GM21529 (cell line): ENCODE results near the gene AIF1.

Source experiments
- ATAC-seq: cut with Tn5 transposase; IDR thresholded peaks from one replicate; pipeline ENCODE4 v1.9.1; 2021; ENCODE audit not compliant: unreplicated experiment

Gene AIF1

GRCh38 chr6:31620586-31621319 lies 5.7 kb downstream of the AIF1 start, which contains the start of gene PRRC2A:
Gene PRRC2A (plus strand): TSS chr6:31620715. CDS start chr6:31622790, 2,075 bp downstream.
- ATAC-seq, result peak; percentile 30

DNA sequence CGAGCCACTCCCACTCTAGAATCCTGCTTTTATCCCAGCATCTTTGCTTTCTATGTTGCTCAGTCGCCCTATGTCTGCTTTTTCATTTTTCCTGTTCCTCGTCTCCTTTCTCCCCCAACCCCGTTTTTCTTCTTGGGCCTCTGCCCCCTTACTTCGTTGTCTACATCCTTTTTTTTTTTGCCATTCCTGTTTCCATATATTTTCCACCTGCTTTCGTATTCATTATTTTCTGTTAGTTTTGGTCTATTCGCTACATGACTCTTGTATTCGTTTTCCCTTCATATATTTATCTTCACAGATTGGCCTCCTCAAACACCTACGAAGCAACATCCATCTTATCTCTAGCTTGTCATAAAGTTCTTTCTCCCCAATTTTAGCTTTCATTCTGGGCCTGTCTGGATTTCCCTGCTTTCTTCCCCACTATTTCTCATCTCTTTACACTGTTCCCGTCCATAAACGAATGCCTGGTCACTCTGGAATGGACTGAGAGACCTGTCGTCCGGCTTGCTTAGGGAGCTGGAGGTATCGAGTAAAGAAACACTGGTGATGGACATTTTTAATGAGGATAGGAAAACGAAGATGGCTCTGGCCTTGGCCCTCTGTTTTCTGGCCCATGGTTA lies 6.4 kb downstream of the AIF1 start:
- ATAC-seq, result no peak

DNA sequence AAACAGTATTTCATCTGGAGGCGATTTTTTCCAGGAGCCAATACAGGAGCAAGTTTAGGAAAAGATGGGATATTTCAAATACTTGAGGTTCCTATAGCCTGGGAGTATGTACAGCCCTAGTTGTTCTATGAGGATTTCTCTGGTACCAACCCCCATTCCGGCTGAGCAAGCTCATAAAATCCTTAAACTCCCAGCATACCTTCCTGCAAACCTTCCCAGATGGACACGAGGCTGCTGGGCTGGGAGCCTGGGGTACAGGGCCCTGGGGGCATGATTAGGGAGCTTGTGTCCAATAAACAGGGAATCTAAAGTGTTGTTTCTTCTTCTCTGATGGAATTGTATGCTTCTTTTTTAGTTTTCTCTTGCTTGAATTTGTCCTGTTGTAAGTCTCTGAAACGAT lies 7.0 kb downstream of the AIF1 start:
- ATAC-seq, result no peak

- ATAC-seq, result no peak
Measured at GRCh38 chr6:31622684-31623091, 7.7 kb downstream of the AIF1 start.

- ATAC-seq, result no peak
Measured at GRCh38 chr6:31624070-31624469, 9.0 kb downstream of the AIF1 start.

DNA sequence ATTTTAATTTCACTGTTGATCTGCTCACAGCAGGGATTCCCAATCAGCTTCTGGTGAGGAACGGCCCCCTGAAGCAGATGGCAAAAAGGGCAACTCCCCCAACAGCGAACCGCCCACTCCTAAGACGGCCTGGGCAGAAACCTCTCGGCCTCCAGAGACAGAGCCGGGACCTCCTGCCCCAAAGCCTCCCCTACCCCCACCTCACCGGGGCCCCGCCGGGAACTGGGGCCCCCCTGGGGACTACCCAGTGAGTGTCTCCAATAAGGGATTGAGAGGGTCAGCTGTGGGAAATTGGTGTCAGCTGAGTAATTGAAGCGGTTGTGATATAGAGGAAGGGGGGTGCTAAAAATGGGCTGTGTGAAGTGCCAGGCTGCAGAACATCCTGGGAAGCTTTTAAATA lies 11.9 kb downstream of the AIF1 start:
- ATAC-seq, result no peak

GRCh38 chr6:31627690-31628287 lies 12.8 kb downstream of the AIF1 start:
- ATAC-seq, result no peak

DNA sequence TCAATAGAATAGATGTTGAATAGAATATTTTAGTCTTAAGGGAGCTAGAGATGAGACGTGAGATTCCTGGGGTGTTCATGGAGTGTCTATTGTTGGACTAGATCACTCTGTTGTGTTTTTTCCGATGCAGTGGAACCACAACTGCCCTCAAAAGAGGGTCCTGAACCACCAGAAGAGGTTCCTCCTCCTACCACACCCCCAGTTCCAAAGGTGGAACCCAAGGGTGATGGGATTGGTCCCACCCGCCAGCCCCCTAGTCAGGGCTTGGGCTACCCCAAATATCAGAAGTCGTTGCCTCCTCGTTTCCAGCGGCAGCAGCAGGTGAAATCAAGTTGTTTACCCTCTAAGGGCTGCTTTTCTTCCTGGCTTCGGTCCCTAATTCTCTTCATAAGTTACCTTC lies 14.0 kb downstream of the AIF1 start:
- no peak for ATAC-seq

DNA sequence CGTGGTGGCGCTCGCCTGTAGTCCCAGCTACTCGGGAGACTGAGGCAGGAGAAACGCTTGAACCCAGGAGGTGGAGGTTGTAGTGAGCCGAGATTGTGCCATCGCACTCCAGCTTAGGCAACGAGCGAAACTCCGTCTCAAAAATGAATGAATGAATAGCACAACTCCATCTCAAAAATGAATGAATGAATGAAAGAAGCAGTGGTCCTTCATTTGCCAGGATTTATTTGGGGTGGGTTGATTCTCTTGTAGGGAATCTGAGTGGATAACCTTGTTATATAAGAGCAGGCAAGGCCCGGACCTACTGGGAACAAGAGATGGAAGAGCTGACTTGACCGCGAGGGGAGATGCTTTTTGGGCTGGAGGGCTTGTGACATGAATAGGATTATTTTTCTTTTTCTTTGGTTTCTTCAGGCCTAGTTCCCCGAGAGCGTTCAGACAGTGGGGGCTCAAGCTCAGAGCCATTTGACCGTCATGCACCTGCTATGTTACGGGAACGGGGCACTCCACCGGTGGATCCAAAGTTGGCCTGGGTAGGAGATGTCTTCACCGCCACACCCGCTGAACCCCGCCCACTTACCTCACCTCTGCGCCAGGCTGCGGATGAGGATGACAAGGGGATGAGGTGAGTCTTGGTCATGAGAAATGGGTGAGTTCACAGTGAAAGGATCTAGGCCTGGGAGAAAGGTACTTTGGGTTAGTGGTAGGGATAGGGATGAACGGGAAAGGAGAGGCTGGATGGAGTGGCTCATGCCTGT lies 15.3 kb downstream of the AIF1 start:
- no peak for ATAC-seq

- ATAC-seq, result no peak
Measured at GRCh38 chr6:31631209-31631608, 16.2 kb downstream of the AIF1 start.

DNA sequence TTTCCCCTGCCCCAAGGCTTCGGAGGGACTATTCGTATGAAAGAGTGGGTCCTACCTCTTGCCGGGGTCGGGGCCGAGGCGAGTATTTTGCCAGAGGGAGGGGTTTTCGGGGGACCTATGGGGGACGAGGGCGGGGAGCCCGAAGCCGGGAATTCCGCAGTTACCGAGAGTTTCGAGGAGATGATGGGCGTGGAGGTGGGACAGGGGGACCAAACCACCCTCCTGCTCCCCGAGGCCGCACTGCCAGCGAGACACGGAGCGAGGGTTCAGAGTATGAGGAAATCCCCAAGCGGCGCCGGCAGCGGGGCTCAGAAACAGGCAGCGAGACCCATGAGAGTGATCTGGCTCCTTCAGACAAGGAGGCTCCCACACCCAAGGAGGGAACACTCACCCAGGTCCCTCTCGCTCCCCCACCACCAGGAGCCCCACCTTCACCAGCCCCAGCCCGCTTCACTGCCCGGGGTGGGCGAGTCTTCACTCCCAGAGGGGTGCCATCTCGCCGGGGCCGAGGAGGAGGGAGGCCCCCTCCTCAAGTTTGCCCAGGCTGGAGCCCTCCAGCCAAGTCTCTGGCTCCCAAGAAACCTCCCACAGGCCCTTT lies 16.7 kb downstream of the AIF1 start:
- ATAC-seq, result no peak

DNA sequence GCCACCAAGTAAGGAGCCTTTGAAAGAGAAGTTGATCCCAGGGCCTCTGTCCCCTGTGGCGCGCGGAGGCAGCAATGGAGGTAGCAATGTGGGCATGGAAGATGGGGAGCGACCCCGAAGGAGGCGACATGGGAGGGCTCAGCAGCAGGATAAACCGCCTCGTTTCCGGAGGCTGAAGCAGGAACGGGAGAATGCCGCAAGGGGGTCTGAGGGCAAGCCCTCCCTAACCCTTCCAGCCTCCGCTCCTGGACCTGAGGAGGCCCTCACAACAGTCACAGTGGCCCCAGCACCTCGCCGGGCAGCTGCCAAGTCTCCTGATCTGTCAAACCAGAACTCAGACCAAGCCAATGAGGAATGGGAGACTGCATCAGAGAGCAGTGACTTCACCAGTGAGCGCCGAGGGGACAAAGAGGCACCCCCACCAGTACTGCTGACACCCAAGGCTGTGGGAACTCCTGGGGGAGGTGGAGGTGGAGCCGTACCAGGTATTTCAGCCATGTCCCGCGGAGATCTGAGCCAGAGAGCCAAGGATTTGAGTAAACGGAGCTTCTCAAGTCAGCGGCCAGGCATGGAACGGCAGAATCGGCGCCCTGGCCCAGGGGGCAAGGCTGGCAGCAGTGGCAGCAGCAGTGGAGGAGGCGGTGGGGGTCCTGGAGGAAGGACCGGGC lies 17.4 kb downstream of the AIF1 start:
- no peak for ATAC-seq

DNA sequence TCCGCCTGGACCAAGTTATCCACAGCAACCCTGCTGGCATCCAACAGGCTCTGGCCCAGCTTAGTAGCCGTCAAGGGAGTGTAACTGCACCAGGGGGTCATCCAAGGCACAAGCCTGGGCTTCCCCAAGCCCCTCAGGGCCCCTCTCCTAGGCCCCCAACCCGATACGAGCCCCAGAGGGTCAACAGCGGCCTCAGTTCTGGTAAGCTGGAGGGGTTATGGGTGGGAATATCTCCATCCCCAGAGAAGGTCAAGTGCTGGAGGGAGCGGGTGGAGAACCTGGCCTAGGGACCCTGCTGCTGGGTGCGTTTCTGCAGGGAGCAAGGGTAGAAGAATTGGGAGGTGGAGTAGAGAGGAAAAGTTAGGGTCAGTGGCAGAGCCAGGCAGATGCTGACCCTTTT lies 18.4 kb downstream of the AIF1 start:
- no peak for ATAC-seq

DNA sequence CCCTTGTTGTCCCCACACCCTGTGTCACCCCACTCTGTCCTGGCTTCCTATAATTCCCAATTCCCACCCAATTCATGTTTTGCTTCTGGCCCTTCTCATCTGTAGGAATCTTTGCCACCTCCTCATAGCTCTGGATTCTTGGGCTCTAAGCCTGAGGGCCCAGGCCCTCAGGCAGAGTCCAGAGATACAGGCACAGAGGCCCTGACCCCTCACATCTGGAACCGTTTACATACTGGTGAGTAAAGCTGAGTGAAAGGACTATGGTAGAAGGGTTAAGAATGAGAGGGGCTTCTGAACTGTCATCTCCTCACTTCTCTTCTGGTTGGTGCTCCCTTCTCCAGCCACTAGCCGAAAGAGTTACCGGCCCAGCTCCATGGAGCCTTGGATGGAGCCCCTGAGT lies 19.1 kb downstream of the AIF1 start:
- no peak for ATAC-seq

GRCh38 chr6:31634969-31635575 lies 20.0 kb downstream of the AIF1 start:
- ATAC-seq, result no peak

DNA sequence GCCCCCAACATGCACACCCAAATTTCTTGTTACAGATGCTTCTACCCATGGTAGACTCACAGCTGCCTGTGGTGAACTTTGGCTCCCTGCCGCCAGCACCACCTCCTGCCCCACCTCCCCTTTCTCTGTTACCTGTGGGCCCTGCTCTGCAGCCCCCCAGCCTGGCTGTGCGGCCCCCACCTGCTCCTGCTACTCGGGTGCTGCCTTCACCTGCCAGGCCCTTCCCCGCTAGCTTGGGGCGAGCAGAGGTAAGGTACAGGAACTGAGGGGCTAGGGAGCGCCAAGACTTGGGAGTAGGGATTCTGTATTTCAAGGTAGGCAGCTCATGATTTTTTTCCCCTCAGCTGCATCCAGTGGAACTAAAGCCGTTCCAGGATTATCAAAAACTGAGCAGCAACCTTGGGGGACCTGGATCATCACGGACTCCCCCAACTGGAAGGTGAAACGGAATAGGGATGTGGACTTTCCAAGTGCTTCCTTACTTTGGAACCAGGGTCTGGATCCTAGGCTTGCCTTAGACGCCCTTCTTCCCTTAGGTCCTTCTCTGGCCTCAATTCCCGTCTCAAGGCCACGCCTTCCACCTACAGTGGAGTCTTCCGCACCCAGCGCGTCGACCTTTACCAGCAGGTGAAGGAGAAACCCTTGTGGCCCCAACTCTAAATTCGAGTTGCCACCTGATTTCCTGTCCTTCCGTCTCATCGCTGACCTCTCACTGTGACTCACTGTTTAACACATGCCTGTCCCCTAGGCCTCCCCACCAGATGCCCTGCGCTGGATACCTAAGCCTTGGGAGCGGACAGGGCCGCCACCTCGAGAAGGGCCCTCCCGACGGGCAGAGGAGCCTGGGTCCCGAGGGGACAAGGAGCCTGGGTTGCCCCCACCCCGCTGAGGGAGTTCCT lies 21.9 kb downstream of the AIF1 start:
- ATAC-seq, result no peak

GRCh38 chr6:31639043-31639442 lies 24.0 kb downstream of the AIF1 start:
- ATAC-seq, result no peak

DNA sequence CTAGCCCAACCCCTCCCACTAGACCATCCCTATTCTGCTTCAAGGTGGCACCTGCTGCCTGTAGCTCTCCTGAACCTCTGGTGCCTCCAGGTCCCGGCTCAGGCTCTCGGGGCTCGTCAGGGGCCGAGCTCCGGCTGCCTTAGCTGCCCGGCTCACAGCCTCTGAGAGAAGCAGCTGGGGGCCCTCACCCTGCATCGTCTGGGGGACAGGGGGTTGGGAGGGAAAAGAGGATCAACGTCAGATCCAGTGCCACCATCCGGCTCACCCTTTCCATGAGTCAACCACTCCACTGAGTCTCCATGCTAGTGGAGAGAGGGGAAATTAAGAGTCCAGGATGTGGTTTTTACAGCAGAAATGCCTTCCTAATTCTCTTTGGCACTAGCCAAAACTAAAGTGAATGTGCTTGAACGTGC lies 24.4 kb downstream of the AIF1 start:
- no peak for ATAC-seq

GRCh38 chr6:31640612-31641011 lies 25.6 kb downstream of the AIF1 start:
- no peak for ATAC-seq
